ENCODE results near the gene APOM.

APOM gene
- 1.9 to 3.7 (median 2.9) reads per million in 3 donors for total RNA-seq

GRCh38 chr6:31655349-31656237 is at the start of gene APOM:
Gene APOM (plus strand): TSS chr6:31655894. CDS start chr6:31655967, 73 bp downstream.
- H3K36me3 ChIP-seq (ENCODE audit: control insufficient read depth, insufficient read depth, low read length), result peaks cover 4% of the 10 kb centered on the region
- peaks cover 41% of the 10 kb centered on the region for H3K4me1 ChIP-seq (ENCODE audit: control insufficient read depth, insufficient read depth, low read length, poor library complexity, severe bottlenecking)
- no peak for DNase-seq
- no peaks in the 10 kb centered on the region for H3K9me3 ChIP-seq (ENCODE audit: control insufficient read depth, low read length)
- H3K27me3 ChIP-seq (replicated peaks; ENCODE audit: control insufficient read depth, insufficient read depth, low read length, poor library complexity, severe bottlenecking), result no peaks in the 10 kb centered on the region
- no peak within 1 kb of the TSS for H3K4me3 ChIP-seq (ENCODE audit: insufficient read depth, low read depth, low read length, poor library complexity, severe bottlenecking)
- H3K27ac ChIP-seq (ENCODE audit: insufficient read depth, low read length, poor library complexity, severe bottlenecking), result no peak within 1 kb of the TSS

- H3K4me3 ChIP-seq (ENCODE audit: insufficient read depth, low read depth, low read length, poor library complexity, severe bottlenecking), result no peak overlapping the region
- H3K9me3 ChIP-seq (ENCODE audit: control insufficient read depth, low read length), result no peaks in the 10 kb centered on the region
- H3K27ac ChIP-seq (ENCODE audit: insufficient read depth, low read length, poor library complexity, severe bottlenecking), result no peak overlapping the region
- no peaks in the 10 kb centered on the region for H3K4me1 ChIP-seq (ENCODE audit: control insufficient read depth, insufficient read depth, low read length, poor library complexity, severe bottlenecking)
- H3K36me3 ChIP-seq (ENCODE audit: control insufficient read depth, insufficient read depth, low read length), result no peaks in the 10 kb centered on the region
- H3K27me3 ChIP-seq (replicated peaks; ENCODE audit: control insufficient read depth, insufficient read depth, low read length, poor library complexity, severe bottlenecking), result no peaks in the 10 kb centered on the region
- no peak for DNase-seq
Measured at GRCh38 chr6:31607317-31607716, 48.4 kb upstream of the APOM start.

- Histone ChIP-seq H3K27me3 (replicated peaks; ENCODE audit: control insufficient read depth, insufficient read depth, low read length, poor library complexity, severe bottlenecking) (no peaks in the 10 kb centered on the region), H3K27ac (ENCODE audit: insufficient read depth, low read length, poor library complexity, severe bottlenecking) (no peak overlapping the region), H3K9me3 (ENCODE audit: control insufficient read depth, low read length) (no peaks in the 10 kb centered on the region), H3K4me1 (ENCODE audit: control insufficient read depth, insufficient read depth, low read length, poor library complexity, severe bottlenecking) (no peaks in the 10 kb centered on the region), H3K4me3 (ENCODE audit: insufficient read depth, low read depth, low read length, poor library complexity, severe bottlenecking) (no peak overlapping the region), H3K36me3 (ENCODE audit: control insufficient read depth, insufficient read depth, low read length) (no peaks in the 10 kb centered on the region)
- DNase-seq, result no peak
Measured at GRCh38 chr6:31609519-31610406, 45.9 kb upstream of the APOM start.

- Histone ChIP-seq H3K27ac (ENCODE audit: insufficient read depth, low read length, poor library complexity, severe bottlenecking) (no peak overlapping the region), H3K27me3 (replicated peaks; ENCODE audit: control insufficient read depth, insufficient read depth, low read length, poor library complexity, severe bottlenecking) (no peaks in the 10 kb centered on the region), H3K4me1 (ENCODE audit: control insufficient read depth, insufficient read depth, low read length, poor library complexity, severe bottlenecking) (no peaks in the 10 kb centered on the region), H3K36me3 (ENCODE audit: control insufficient read depth, insufficient read depth, low read length) (no peaks in the 10 kb centered on the region), H3K9me3 (ENCODE audit: control insufficient read depth, low read length) (no peaks in the 10 kb centered on the region), H3K4me3 (ENCODE audit: insufficient read depth, low read depth, low read length, poor library complexity, severe bottlenecking) (no peak overlapping the region)
- DNase-seq, result no peak
Measured at GRCh38 chr6:31610968-31611367, 44.7 kb upstream of the APOM start.

GRCh38 chr6:31614075-31614619 is 41.5 kb upstream of the APOM start:
- Histone ChIP-seq H3K4me3 (ENCODE audit: insufficient read depth, low read depth, low read length, poor library complexity, severe bottlenecking) (no peak overlapping the region), H3K36me3 (ENCODE audit: control insufficient read depth, insufficient read depth, low read length) (no peaks in the 10 kb centered on the region), H3K9me3 (ENCODE audit: control insufficient read depth, low read length) (no peaks in the 10 kb centered on the region), H3K27ac (ENCODE audit: insufficient read depth, low read length, poor library complexity, severe bottlenecking) (no peak overlapping the region), H3K4me1 (ENCODE audit: control insufficient read depth, insufficient read depth, low read length, poor library complexity, severe bottlenecking) (no peaks in the 10 kb centered on the region), H3K27me3 (replicated peaks; ENCODE audit: control insufficient read depth, insufficient read depth, low read length, poor library complexity, severe bottlenecking) (no peaks in the 10 kb centered on the region)
- DNase-seq, result no peak

GRCh38 chr6:31614684-31615578 is 40.8 kb upstream of the APOM start, which contains the start of gene AIF1:
Gene AIF1 (plus strand): TSS chr6:31615234. CDS start chr6:31615330, 96 bp downstream.
- H3K27ac ChIP-seq (ENCODE audit: insufficient read depth, low read length, poor library complexity, severe bottlenecking), result no peak within 1 kb of the TSS
- H3K4me3 ChIP-seq (ENCODE audit: insufficient read depth, low read depth, low read length, poor library complexity, severe bottlenecking), result no peak within 1 kb of the TSS

GRCh38 chr6:31615748-31616147 is 39.9 kb upstream of the APOM start:
- H3K27me3 ChIP-seq (replicated peaks; ENCODE audit: control insufficient read depth, insufficient read depth, low read length, poor library complexity, severe bottlenecking), result no peaks in the 10 kb centered on the region
- no peaks in the 10 kb centered on the region for H3K9me3 ChIP-seq (ENCODE audit: control insufficient read depth, low read length)
- H3K36me3 ChIP-seq (ENCODE audit: control insufficient read depth, insufficient read depth, low read length), result no peaks in the 10 kb centered on the region
- no peak overlapping the region for H3K4me3 ChIP-seq (ENCODE audit: insufficient read depth, low read depth, low read length, poor library complexity, severe bottlenecking)
- DNase-seq, result no peak
- H3K27ac ChIP-seq (ENCODE audit: insufficient read depth, low read length, poor library complexity, severe bottlenecking), result no peak overlapping the region
- no peaks in the 10 kb centered on the region for H3K4me1 ChIP-seq (ENCODE audit: control insufficient read depth, insufficient read depth, low read length, poor library complexity, severe bottlenecking)

More at GRCh38 chr6:31614684-31615578, 40.8 kb upstream of the APOM start, which contains the start of gene AIF1:
- no peaks in the 10 kb centered on the region for H3K4me1 ChIP-seq (ENCODE audit: control insufficient read depth, insufficient read depth, low read length, poor library complexity, severe bottlenecking)
- DNase-seq, result no peak
- H3K27me3 ChIP-seq (replicated peaks; ENCODE audit: control insufficient read depth, insufficient read depth, low read length, poor library complexity, severe bottlenecking), result no peaks in the 10 kb centered on the region
- no peaks in the 10 kb centered on the region for H3K36me3 ChIP-seq (ENCODE audit: control insufficient read depth, insufficient read depth, low read length)
- H3K9me3 ChIP-seq (ENCODE audit: control insufficient read depth, low read length), result no peaks in the 10 kb centered on the region

- Histone ChIP-seq H3K4me3 (ENCODE audit: insufficient read depth, low read depth, low read length, poor library complexity, severe bottlenecking) (no peak overlapping the region), H3K9me3 (ENCODE audit: control insufficient read depth, low read length) (no peaks in the 10 kb centered on the region), H3K36me3 (ENCODE audit: control insufficient read depth, insufficient read depth, low read length) (no peaks in the 10 kb centered on the region), H3K27me3 (replicated peaks; ENCODE audit: control insufficient read depth, insufficient read depth, low read length, poor library complexity, severe bottlenecking) (no peaks in the 10 kb centered on the region), H3K4me1 (ENCODE audit: control insufficient read depth, insufficient read depth, low read length, poor library complexity, severe bottlenecking) (peaks cover 7% of the 10 kb centered on the region), H3K27ac (ENCODE audit: insufficient read depth, low read length, poor library complexity, severe bottlenecking) (no peak overlapping the region)
- no peak for DNase-seq
Measured at GRCh38 chr6:31617010-31617409, 38.7 kb upstream of the APOM start.
